ENCODE data around the gene C1QTNF9.
"Not testable (repeated sequence)": the region's sequence is repeated elsewhere in the genome, so short reads cannot be mapped to it uniquely, and the experiment has no call there.

The C1QTNF9 gene

GRCh38 chr13:24282256-24282655 is 27.1 kb upstream of the C1QTNF9 start:
- DNase-seq = peak in 1 of 2 experiments; percentile 14

- no peak for DNase-seq
These were observed 24.4 kb upstream of the C1QTNF9 start for GRCh38 chr13:24284889-24285565.

- DNase-seq = no peak
These were observed 22.8 kb upstream of the C1QTNF9 start for GRCh38 chr13:24286624-24287023.

GRCh38 chr13:24287748-24288287 is 21.6 kb upstream of the C1QTNF9 start:
- no peak for DNase-seq

- DNase-seq = no peak
These were observed 20.5 kb upstream of the C1QTNF9 start for GRCh38 chr13:24288870-24289269.

- DNase-seq = no peak
These were observed 19.0 kb upstream of the C1QTNF9 start for GRCh38 chr13:24290280-24290932.

GRCh38 chr13:24292481-24292880 is 16.9 kb upstream of the C1QTNF9 start:
- DNase-seq = no peak

GRCh38 chr13:24293746-24294145 is 15.6 kb upstream of the C1QTNF9 start:
- DNase-seq = no peak

GRCh38 chr13:24299488-24300114 is 9.8 kb upstream of the C1QTNF9 start:
- DNase-seq = no peak

- DNase-seq = no peak
These were observed 7.9 kb upstream of the C1QTNF9 start for GRCh38 chr13:24301434-24301833.

GRCh38 chr13:24301911-24302310 is 7.5 kb upstream of the C1QTNF9 start:
- no peak for DNase-seq

GRCh38 chr13:24304620-24305019 is 4.8 kb upstream of the C1QTNF9 start:
- no peak for DNase-seq

- no peak for DNase-seq
These were observed 2.7 kb upstream of the C1QTNF9 start for GRCh38 chr13:24306632-24307031.

GRCh38 chr13:24307211-24308067 is 1.9 kb upstream of the C1QTNF9 start:
- no peak for DNase-seq

- DNase-seq = no peak
These were observed 1.3 kb upstream of the C1QTNF9 start for GRCh38 chr13:24308068-24308445.

GRCh38 chr13:24308488-24309020 is 826 bp upstream of the C1QTNF9 start:
- DNase-seq = no peak

- no peak for DNase-seq
These were observed 4.1 kb downstream of the C1QTNF9 start for GRCh38 chr13:24313439-24313838.

- DNase-seq = not testable (repeated sequence)
These were observed 8.5 kb downstream of the C1QTNF9 start for GRCh38 chr13:24317835-24318234.

- not testable (repeated sequence) for DNase-seq
These were observed 9.5 kb downstream of the C1QTNF9 start for GRCh38 chr13:24318878-24319277.

- not testable (repeated sequence) for DNase-seq
These were observed 10.3 kb downstream of the C1QTNF9 start for GRCh38 chr13:24319641-24320040.

GRCh38 chr13:24321416-24321815 is 12.0 kb downstream of the C1QTNF9 start:
- not testable (repeated sequence) for DNase-seq

GRCh38 chr13:24322470-24322869 is 13.1 kb downstream of the C1QTNF9 start:
- DNase-seq = not testable (repeated sequence)

All from NCI-H446 (cell line).